ENCODE results near the gene PLCG2.
"Not testable (repeated sequence)": the region's sequence is repeated elsewhere in the genome, so short reads cannot be mapped to it uniquely, and the experiment has no call there.

Gene PLCG2

GRCh38 chr16:81940781-81941560 lies 161.9 kb downstream of the PLCG2 start:
- H3K36me3 Mint-ChIP-seq = peaks cover 37% of the 10 kb centered on the region
- no peak overlapping the region for H3K27ac Mint-ChIP-seq
- no peak for DNase-seq (ENCODE audit: low spot score in 2 of 2)
- ATAC-seq = peak; percentile 59
- no peaks in the 10 kb centered on the region for H3K4me1 Mint-ChIP-seq
- no peaks in the 10 kb centered on the region for H3K9me3 Mint-ChIP-seq
- no peak overlapping the region for H3K4me3 Mint-ChIP-seq

GRCh38 chr16:81942007-81942601 lies 163.0 kb downstream of the PLCG2 start:
- ATAC-seq = no peak
- Mint-ChIP-seq H3K36me3 (peaks cover 37% of the 10 kb centered on the region), H3K4me1 (no peaks in the 10 kb centered on the region), H3K4me3 (no peak overlapping the region), H3K9me3 (no peaks in the 10 kb centered on the region), H3K27ac (no peak overlapping the region)
- no peak for DNase-seq (ENCODE audit: low spot score in 2 of 2)

GRCh38 chr16:81945665-81946064 lies 166.6 kb downstream of the PLCG2 start:
- Mint-ChIP-seq H3K4me1 (no peaks in the 10 kb centered on the region), H3K27ac (no peak overlapping the region), H3K36me3 (peaks cover 27% of the 10 kb centered on the region), H3K9me3 (peaks cover 7% of the 10 kb centered on the region), H3K4me3 (no peak overlapping the region)
- DNase-seq (ENCODE audit: low spot score in 2 of 2) (peak in 1 of 2 donors; percentile 10), ATAC-seq (no peak)

GRCh38 chr16:81946206-81946605 lies 167.1 kb downstream of the PLCG2 start:
- ATAC-seq (no peak), DNase-seq (ENCODE audit: low spot score in 2 of 2) (peak in 1 of 2 donors; percentile 3)
- H3K36me3 Mint-ChIP-seq = peaks cover 22% of the 10 kb centered on the region
- peaks cover 9% of the 10 kb centered on the region for H3K9me3 Mint-ChIP-seq
- no peaks in the 10 kb centered on the region for H3K4me1 Mint-ChIP-seq
- no peak overlapping the region for H3K27ac Mint-ChIP-seq
- no peak overlapping the region for H3K4me3 Mint-ChIP-seq

GRCh38 chr16:81951564-81951963 lies 172.5 kb downstream of the PLCG2 start:
- H3K27ac Mint-ChIP-seq = no peak overlapping the region
- H3K4me3 Mint-ChIP-seq = no peak overlapping the region
- DNase-seq (ENCODE audit: low spot score in 2 of 2) = no peak
- peaks cover 9% of the 10 kb centered on the region for H3K9me3 Mint-ChIP-seq
- no peaks in the 10 kb centered on the region for H3K4me1 Mint-ChIP-seq
- ATAC-seq = no peak
- peaks cover 12% of the 10 kb centered on the region for H3K36me3 Mint-ChIP-seq

- DNase-seq (ENCODE audit: low spot score in 2 of 2) = no peak
- Mint-ChIP-seq H3K4me1 (no peaks in the 10 kb centered on the region), H3K27ac (no peak overlapping the region), H3K4me3 (no peak overlapping the region), H3K9me3 (no peaks in the 10 kb centered on the region), H3K36me3 (peaks cover 5% of the 10 kb centered on the region)
- ATAC-seq = no peak
Measured at GRCh38 chr16:81956213-81956948, 177.3 kb downstream of the PLCG2 start.

- Mint-ChIP-seq H3K27ac (no peak overlapping the region), H3K4me3 (no peak overlapping the region), H3K36me3 (no peaks in the 10 kb centered on the region), H3K4me1 (no peaks in the 10 kb centered on the region), H3K9me3 (peaks cover 2% of the 10 kb centered on the region)
- ATAC-seq = no peak
- no peak for DNase-seq (ENCODE audit: low spot score in 2 of 2)
Measured at GRCh38 chr16:81964808-81965207, 185.7 kb downstream of the PLCG2 start.

GRCh38 chr16:81967358-81967757 lies 188.3 kb downstream of the PLCG2 start:
- no peak for DNase-seq (ENCODE audit: low spot score in 2 of 2)
- Mint-ChIP-seq H3K4me3 (no peak overlapping the region), H3K9me3 (peaks cover 14% of the 10 kb centered on the region), H3K27ac (no peak overlapping the region), H3K36me3 (no peaks in the 10 kb centered on the region), H3K4me1 (no peaks in the 10 kb centered on the region)
- no peak for ATAC-seq

GRCh38 chr16:81971853-81972252 lies 192.8 kb downstream of the PLCG2 start:
- ATAC-seq (no peak), DNase-seq (ENCODE audit: low spot score in 2 of 2) (no peak)
- Mint-ChIP-seq H3K36me3 (no peaks in the 10 kb centered on the region), H3K4me1 (no peaks in the 10 kb centered on the region), H3K27ac (no peak overlapping the region), H3K4me3 (no peak overlapping the region), H3K9me3 (peaks cover 18% of the 10 kb centered on the region)

GRCh38 chr16:81973737-81974136 lies 194.6 kb downstream of the PLCG2 start:
- Mint-ChIP-seq H3K9me3 (peaks cover 18% of the 10 kb centered on the region), H3K27ac (no peak overlapping the region), H3K4me1 (no peaks in the 10 kb centered on the region), H3K36me3 (no peaks in the 10 kb centered on the region), H3K4me3 (no peak overlapping the region)
- no peak for ATAC-seq
- no peak for DNase-seq (ENCODE audit: low spot score in 2 of 2)

GRCh38 chr16:81975637-81976036 lies 196.5 kb downstream of the PLCG2 start:
- no peak overlapping the region for H3K4me3 Mint-ChIP-seq
- H3K36me3 Mint-ChIP-seq = no peaks in the 10 kb centered on the region
- no peak overlapping the region for H3K27ac Mint-ChIP-seq
- DNase-seq (ENCODE audit: low spot score in 2 of 2) (no peak), ATAC-seq (no peak)
- no peaks in the 10 kb centered on the region for H3K4me1 Mint-ChIP-seq
- peaks cover 16% of the 10 kb centered on the region for H3K9me3 Mint-ChIP-seq

GRCh38 chr16:81977335-81977942 lies 198.3 kb downstream of the PLCG2 start:
- DNase-seq (ENCODE audit: low spot score in 2 of 2); ATAC-seq; H3K36me3 Mint-ChIP-seq; H3K9me3 Mint-ChIP-seq; H3K4me3 Mint-ChIP-seq; H3K4me1 Mint-ChIP-seq; H3K27ac Mint-ChIP-seq: not testable (repeated sequence)

GRCh38 chr16:81987121-81987520 lies 208.0 kb downstream of the PLCG2 start:
- ATAC-seq (no peak), DNase-seq (ENCODE audit: low spot score in 2 of 2) (no peak)
- no peak overlapping the region for H3K4me3 Mint-ChIP-seq
- H3K36me3 Mint-ChIP-seq = no peaks in the 10 kb centered on the region
- H3K27ac Mint-ChIP-seq = no peak overlapping the region
- no peaks in the 10 kb centered on the region for H3K9me3 Mint-ChIP-seq
- no peaks in the 10 kb centered on the region for H3K4me1 Mint-ChIP-seq

- Mint-ChIP-seq H3K27ac (no peak overlapping the region), H3K4me3 (no peak overlapping the region), H3K4me1 (no peaks in the 10 kb centered on the region), H3K9me3 (no peaks in the 10 kb centered on the region), H3K36me3 (no peaks in the 10 kb centered on the region)
- ATAC-seq = no peak
- no peak for DNase-seq (ENCODE audit: low spot score in 2 of 2)
Measured at GRCh38 chr16:81987706-81988105, 208.6 kb downstream of the PLCG2 start.

- Mint-ChIP-seq H3K36me3 (no peaks in the 10 kb centered on the region), H3K9me3 (no peaks in the 10 kb centered on the region), H3K4me3 (no peak overlapping the region), H3K27ac (no peak overlapping the region), H3K4me1 (no peaks in the 10 kb centered on the region)
- ATAC-seq (no peak), DNase-seq (ENCODE audit: low spot score in 2 of 2) (no peak)
Measured at GRCh38 chr16:81992859-81993258, 213.8 kb downstream of the PLCG2 start.
